ENCODE results near the gene TPP2. TPM values are rescaled to one million over a fixed set of nuclear protein-coding genes. Genes with fewer than 3 reads are reported as not detected.

Gene TPP2
- total and polyA plus RNA-seq, 2 experiments from 2014 or later: 15.0 to 47.3 TPM

GRCh38 chr13:102563267-102563666 is 33.5 kb upstream of the TPP2 start:
- H3K79me2 ChIP-seq: no peaks in the 10 kb centered on the region
- H3K4me2 ChIP-seq: no peak overlapping the region
- 92% methylated on average over 2 of the region's 2 CpGs for WGBS (ENCODE audit: low lambda C conversion rate, missing lambda C conversion rate)
- H3K27ac ChIP-seq: no peak overlapping the region
- H3K4me1 ChIP-seq (ENCODE audit: insufficient read depth): no peaks in the 10 kb centered on the region
- no peak overlapping the region for H3K4me3 ChIP-seq
- H2AFZ ChIP-seq: no peak overlapping the region
- no peaks in the 10 kb centered on the region for H3K9me3 ChIP-seq (ENCODE audit: low read depth)
- H3K9me2 ChIP-seq (replicated peaks; ENCODE audit: insufficient read depth): no peaks in the 10 kb centered on the region
- H4K20me1 ChIP-seq (ENCODE audit: insufficient read depth, poor library complexity, severe bottlenecking): no peaks in the 10 kb centered on the region
- no peaks in the 10 kb centered on the region for H3K36me3 ChIP-seq (replicated peaks; ENCODE audit: insufficient read depth, low read depth)
- no peak for DNase-seq (ENCODE audit: low spot score)
- H3K27me3 ChIP-seq: peaks cover 13% of the 10 kb centered on the region
- TF ChIP-seq EZH2phosphoT487 (IDR thresholded peaks at IDR 0.05; ENCODE audit: low read depth, severe bottlenecking, unreplicated experiment) (no peak), EZH2 (IDR thresholded peaks at IDR 0.05; ENCODE audit: borderline replicate concordance) (no peak), CTCF (IDR thresholded peaks at IDR 0.05; ENCODE audit: poor library complexity) (no peak)

GRCh38 chr13:102564564-102564963 is 32.2 kb upstream of the TPP2 start:
- 94% methylated on average over 4 of the region's 4 CpGs for WGBS (ENCODE audit: low lambda C conversion rate, missing lambda C conversion rate)

GRCh38 chr13:102566513-102566912 is 30.3 kb upstream of the TPP2 start:
- no peak for DNase-seq (ENCODE audit: low spot score)
- Histone ChIP-seq H3K4me3 (no peak overlapping the region), H3K27me3 (peaks cover 13% of the 10 kb centered on the region), H2AFZ (no peak overlapping the region), H4K20me1 (ENCODE audit: insufficient read depth, poor library complexity, severe bottlenecking) (no peaks in the 10 kb centered on the region), H3K79me2 (no peaks in the 10 kb centered on the region), H3K9me3 (ENCODE audit: low read depth) (no peaks in the 10 kb centered on the region), H3K4me1 (ENCODE audit: insufficient read depth) (no peaks in the 10 kb centered on the region), H3K4me2 (no peak overlapping the region), H3K9me2 (replicated peaks; ENCODE audit: insufficient read depth) (no peaks in the 10 kb centered on the region), H3K27ac (no peak overlapping the region), H3K36me3 (replicated peaks; ENCODE audit: insufficient read depth, low read depth) (no peaks in the 10 kb centered on the region)
- 74% methylated on average over 1 of the region's 1 CpG for WGBS (ENCODE audit: low lambda C conversion rate, missing lambda C conversion rate)
- TF ChIP-seq EZH2phosphoT487 (IDR thresholded peaks at IDR 0.05; ENCODE audit: low read depth, severe bottlenecking, unreplicated experiment) (no peak), CTCF (IDR thresholded peaks at IDR 0.05; ENCODE audit: poor library complexity) (no peak), EZH2 (IDR thresholded peaks at IDR 0.05; ENCODE audit: borderline replicate concordance) (no peak)

More at GRCh38 chr13:102564564-102564963, 32.2 kb upstream of the TPP2 start:
- Histone ChIP-seq H3K4me1 (ENCODE audit: insufficient read depth) (no peaks in the 10 kb centered on the region), H3K4me3 (no peak overlapping the region), H4K20me1 (ENCODE audit: insufficient read depth, poor library complexity, severe bottlenecking) (no peaks in the 10 kb centered on the region), H3K36me3 (replicated peaks; ENCODE audit: insufficient read depth, low read depth) (no peaks in the 10 kb centered on the region), H2AFZ (no peak overlapping the region), H3K9me3 (ENCODE audit: low read depth) (no peaks in the 10 kb centered on the region), H3K27ac (no peak overlapping the region), H3K27me3 (peaks cover 13% of the 10 kb centered on the region), H3K9me2 (replicated peaks; ENCODE audit: insufficient read depth) (no peaks in the 10 kb centered on the region), H3K4me2 (no peak overlapping the region), H3K79me2 (no peaks in the 10 kb centered on the region)
- TF ChIP-seq CTCF (IDR thresholded peaks at IDR 0.05; ENCODE audit: poor library complexity) (no peak), EZH2 (IDR thresholded peaks at IDR 0.05; ENCODE audit: borderline replicate concordance) (no peak), EZH2phosphoT487 (IDR thresholded peaks at IDR 0.05; ENCODE audit: low read depth, severe bottlenecking, unreplicated experiment) (no peak)
- DNase-seq (ENCODE audit: low spot score): no peak

- TF ChIP-seq CTCF (IDR thresholded peaks at IDR 0.05; ENCODE audit: poor library complexity) (no peak), EZH2phosphoT487 (IDR thresholded peaks at IDR 0.05; ENCODE audit: low read depth, severe bottlenecking, unreplicated experiment) (no peak), EZH2 (IDR thresholded peaks at IDR 0.05; ENCODE audit: borderline replicate concordance) (no peak)
- Histone ChIP-seq H3K27ac (no peak overlapping the region), H3K36me3 (replicated peaks; ENCODE audit: insufficient read depth, low read depth) (no peaks in the 10 kb centered on the region), H3K79me2 (no peaks in the 10 kb centered on the region), H4K20me1 (ENCODE audit: insufficient read depth, poor library complexity, severe bottlenecking) (no peaks in the 10 kb centered on the region), H3K4me2 (no peak overlapping the region), H2AFZ (no peak overlapping the region), H3K4me1 (ENCODE audit: insufficient read depth) (no peaks in the 10 kb centered on the region), H3K4me3 (no peak overlapping the region), H3K9me3 (ENCODE audit: low read depth) (no peaks in the 10 kb centered on the region), H3K9me2 (replicated peaks; ENCODE audit: insufficient read depth) (no peaks in the 10 kb centered on the region), H3K27me3 (peaks cover 22% of the 10 kb centered on the region)
- DNase-seq (ENCODE audit: low spot score): no peak
- 74% methylated on average over 4 of the region's 4 CpGs for WGBS (ENCODE audit: low lambda C conversion rate, missing lambda C conversion rate)
Measured at GRCh38 chr13:102567857-102568256, 28.9 kb upstream of the TPP2 start.
